H9 (cell line): ENCODE data around the gene PFKP. TPM values are rescaled to one million over a fixed set of nuclear protein-coding genes. Genes with fewer than 3 reads are reported as not detected.

Source experiments
- DNase-seq: peaks from one replicate; pipeline ENCODE4 v3.0.0-alpha.2; 2017
- H2AFZ ChIP-seq: one replicate; pipeline ENCODE4 v1.6.1; 2013; ENCODE audit warnings: mild to moderate bottlenecking, low read length, control low read depth, moderate library complexity
- H2AK5ac ChIP-seq: 2 replicates; pipeline ENCODE4 v1.6.1; 2013; ENCODE audit warnings: low read length, control low read depth, mixed read lengths; ENCODE audit not compliant: insufficient read length
- H2BK120ac ChIP-seq: one replicate; pipeline ENCODE4 v1.6.1; 2013; ENCODE audit warnings: low read depth, mild to moderate bottlenecking, low read length, control low read depth, inconsistent platforms; ENCODE audit not compliant: poor library complexity, severe bottlenecking
- H2BK12ac ChIP-seq: 2 replicates; pipeline ENCODE4 v1.6.1; 2013; ENCODE audit warnings: low read length, control low read depth, mixed read lengths, low read depth; ENCODE audit not compliant: insufficient read length
- H2BK15ac ChIP-seq: 2 replicates; pipeline ENCODE4 v1.6.1; 2013; ENCODE audit warnings: low read depth, low read length, control low read depth
- H2BK20ac ChIP-seq: one replicate; pipeline ENCODE4 v1.6.1; 2013; ENCODE audit warnings: low read depth, mild to moderate bottlenecking, low read length, control low read depth, inconsistent platforms; ENCODE audit not compliant: poor library complexity, severe bottlenecking
- H2BK5ac ChIP-seq: 2 replicates; pipeline ENCODE4 v1.6.1; 2013; ENCODE audit warnings: low read length, control low read depth, mixed read lengths; ENCODE audit not compliant: insufficient read length
- H3K14ac ChIP-seq: 2 replicates; pipeline ENCODE4 v1.6.1; 2013; ENCODE audit warnings: low read length, control low read depth; ENCODE audit not compliant: insufficient read depth
- H3K18ac ChIP-seq: 2 replicates; pipeline ENCODE4 v1.6.1; 2013; ENCODE audit warnings: low read depth, mild to moderate bottlenecking, mixed read lengths, low read length, control low read depth; ENCODE audit not compliant: insufficient read length
- H3K23ac ChIP-seq: 2 replicates; pipeline ENCODE4 v1.6.1; 2013; ENCODE audit warnings: low read length, control low read depth, mixed read lengths, low read depth; ENCODE audit not compliant: insufficient read length
- H3K23me2 ChIP-seq: 2 replicates; pipeline ENCODE4 v1.6.1; 2013; ENCODE audit warnings: low read depth, mild to moderate bottlenecking, mixed read lengths, low read length, control low read depth; ENCODE audit not compliant: insufficient read length, poor library complexity, severe bottlenecking
- H3K27ac ChIP-seq: 2 replicates; pipeline ENCODE4 v1.5.1; 2013; ENCODE audit warnings: low read length, control low read depth, mixed read lengths, low read depth; ENCODE audit not compliant: insufficient read length
- H3K27me3 ChIP-seq: 2 replicates; pipeline ENCODE4 v1.6.1; 2013; ENCODE audit warnings: low read length, control low read depth, inconsistent platforms; ENCODE audit not compliant: insufficient read depth
- H3K4ac ChIP-seq: 2 replicates; pipeline ENCODE4 v1.6.1; 2013; ENCODE audit warnings: low read depth, mild to moderate bottlenecking, control low read depth, inconsistent platforms, low read length, moderate library complexity
- H3K4me1 ChIP-seq: 2 replicates; pipeline ENCODE4 v1.6.1; 2013; ENCODE audit warnings: low read length, control low read depth, inconsistent platforms; ENCODE audit not compliant: insufficient read depth
- H3K4me2 ChIP-seq: 2 replicates; pipeline ENCODE4 v1.6.1; 2013; ENCODE audit warnings: low read length, control low read depth, mixed read lengths; ENCODE audit not compliant: insufficient read length, insufficient read depth
- H3K56ac ChIP-seq: 2 replicates; pipeline ENCODE4 v1.6.1; 2013; ENCODE audit warnings: low read depth, mild to moderate bottlenecking, mixed read lengths, low read length, control low read depth; ENCODE audit not compliant: insufficient read length
- H3K79me1 ChIP-seq: 2 replicates; pipeline ENCODE4 v1.6.1; 2013; ENCODE audit warnings: low read depth, mild to moderate bottlenecking, moderate library complexity, low read length, control low read depth, inconsistent platforms; ENCODE audit not compliant: insufficient read depth, poor library complexity, severe bottlenecking
- H3K79me2 ChIP-seq: 2 replicates; pipeline ENCODE4 v1.6.1; 2013; ENCODE audit warnings: low read length, control low read depth, inconsistent platforms; ENCODE audit not compliant: insufficient read depth
- H3K9ac ChIP-seq: 2 replicates; pipeline ENCODE4 v1.6.1; 2013; ENCODE audit warnings: low read length, control low read depth, mixed read lengths; ENCODE audit not compliant: insufficient read length; ENCODE audit errors: extremely low read depth
- H3K9me3 ChIP-seq: one replicate; pipeline ENCODE4 v1.6.1; 2013; ENCODE audit warnings: low read depth, low read length, inconsistent platforms; ENCODE audit not compliant: control insufficient read depth
- H3T11ph ChIP-seq: one replicate; pipeline ENCODE4 v1.6.1; 2013; ENCODE audit warnings: mild to moderate bottlenecking, low read length, control low read depth, inconsistent platforms
- H4K20me1 ChIP-seq: one replicate; pipeline ENCODE4 v1.6.1; 2013; ENCODE audit not compliant: control insufficient read depth, insufficient read length, insufficient read depth
- H4K5ac ChIP-seq: 2 replicates; pipeline ENCODE4 v1.6.1; 2013; ENCODE audit warnings: low read depth, mild to moderate bottlenecking, mixed read lengths, low read length, control low read depth; ENCODE audit not compliant: insufficient read length
- H4K8ac ChIP-seq: replicated peaks from 2 replicates; pipeline ENCODE4 v1.6.1; 2013; ENCODE audit warnings: low read length, control low read depth, mixed read lengths, low read depth; ENCODE audit not compliant: insufficient read length
- H4K91ac ChIP-seq: 2 replicates; pipeline ENCODE4 v1.6.1; 2013; ENCODE audit warnings: low read depth, mild to moderate bottlenecking, moderate library complexity, mixed read lengths, low read length, control low read depth; ENCODE audit not compliant: insufficient read length
- H3K27ac Mint-ChIP-seq, 3 experiments: 2 replicates in 2 of 3; 3 replicates in 1 of 3; pipeline ENCODE4 v1.8.0; 2020 to 2021; ENCODE audit warnings: mixed read lengths in 3 of 3, mild to moderate bottlenecking in 1 of 3, moderate library complexity in 1 of 3
- H3K27me3 Mint-ChIP-seq: 2 replicates; pipeline ENCODE4 v1.8.0; 2021; ENCODE audit warnings: low read depth, mild to moderate bottlenecking, moderate library complexity, mixed read lengths
- H3K36me3 Mint-ChIP-seq, 3 experiments: 2 replicates in 2 of 3; 3 replicates in 1 of 3; pipeline ENCODE4 v1.8.0; 2020 to 2021; ENCODE audit warnings: low read depth in 3 of 3, mixed read lengths in 3 of 3; ENCODE audit not compliant: insufficient read depth in 1 of 3
- H3K4me1 Mint-ChIP-seq, 2 experiments: 2 replicates each; pipeline ENCODE4 v1.8.0; 2020; ENCODE audit warnings: mixed read lengths in 2 of 2
- H3K4me3 Mint-ChIP-seq, 2 experiments: 2 replicates in 1 of 2; 3 replicates in 1 of 2; pipeline ENCODE4 v1.8.0; 2020 to 2021; ENCODE audit warnings: mild to moderate bottlenecking in 2 of 2, mixed read lengths in 2 of 2, moderate library complexity in 1 of 2
- H3K9me3 Mint-ChIP-seq, 2 experiments: 2 replicates in 1 of 2; 3 replicates in 1 of 2; pipeline ENCODE4 v1.8.0; 2020; ENCODE audit warnings: mild to moderate bottlenecking in 2 of 2, mixed read lengths in 2 of 2, moderate library complexity in 1 of 2
- WGBS: extraction: QIAGEN DNeasy Blood & Tissue Kit; methylation state at CpG from one replicate; pipeline ENCODE4 v1.1.7; 2013; ENCODE audit warnings: missing lambda C conversion rate, low lambda C conversion rate, mixed read lengths; ENCODE audit not compliant: insufficient read length; ENCODE audit errors: extremely low coverage; 5-methylcytosine and 5-hydroxymethylcytosine counted together
- total RNA-seq: library from RNA; stranded (reverse); gene quantifications from 2 replicates; pipeline ENCODE4 v1.2.1, GENCODE V29; 2021
- TF ChIP-seq, protein P1 (sequence below): fragments of 200-600 bp; sonication (generic); conservative IDR thresholded peaks from 3 replicates; pipeline ENCODE4 v1.8.0; 2021; ENCODE audit warnings: antibody characterized with exemption, mild to moderate bottlenecking

Gene PFKP
- total RNA-seq, 1 experiment from 2014 or later = 145 TPM

DNA sequence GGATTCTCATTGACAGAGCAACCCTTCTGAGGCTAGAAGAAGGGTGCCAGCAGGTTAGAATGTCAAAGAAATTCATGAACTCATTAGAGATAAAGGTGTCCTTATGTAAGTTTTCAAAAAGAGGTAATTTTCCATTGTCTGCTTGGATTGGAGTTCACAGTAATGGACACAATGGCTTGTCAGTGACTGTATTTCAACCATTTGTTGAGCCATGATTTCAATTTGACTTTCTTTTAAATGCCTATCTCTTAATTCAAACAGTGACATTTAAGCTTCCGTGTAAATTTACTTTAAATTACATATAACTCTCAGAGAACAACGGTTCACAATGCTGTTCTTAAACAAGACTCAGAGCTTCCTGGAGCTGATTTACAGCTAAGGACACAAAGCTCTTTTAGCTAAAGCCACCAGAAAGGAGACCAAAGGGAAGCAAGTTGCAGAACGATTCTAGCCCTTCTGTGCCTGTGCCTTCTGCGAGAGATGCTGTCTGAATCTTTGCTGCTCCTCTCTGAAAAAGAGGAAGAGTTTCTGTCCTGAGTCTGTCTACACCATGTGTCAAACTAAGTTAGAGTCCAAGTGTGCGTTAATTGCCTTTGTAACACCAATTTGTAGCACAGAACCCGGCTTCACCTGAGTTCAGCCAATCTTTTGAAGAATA is 42.2 kb upstream of the PFKP start:
- no peak overlapping the region for H4K91ac ChIP-seq
- no peak overlapping the region for H3K23ac ChIP-seq
- peaks cover 0 to 4% of the 10 kb centered on the region in 2 experiments; a peak in 3 of 4 replicates for H3K4me1 Mint-ChIP-seq
- H3K27ac ChIP-seq = no peak overlapping the region
- no peaks in the 10 kb centered on the region for H3K9me3 ChIP-seq
- no peaks in the 10 kb centered on the region for H3K27me3 ChIP-seq
- H4K20me1 ChIP-seq = no peaks in the 10 kb centered on the region
- H3K9ac ChIP-seq = no peak overlapping the region
- peaks cover 8% of the 10 kb centered on the region in 2 experiments; a peak in 3 of 5 replicates for H3K9me3 Mint-ChIP-seq
- no peak overlapping the region for H3K4me3 Mint-ChIP-seq
- no peak overlapping the region for H3T11ph ChIP-seq
- DNase-seq = no peak
- H3K23me2 ChIP-seq = no peaks in the 10 kb centered on the region
- no peak overlapping the region for H2BK15ac ChIP-seq
- peak overlapping the region; percentile 14 for H2AFZ ChIP-seq
- WGBS = no CpG with 5 or more reads among the region's 6 CpGs
- H2AK5ac ChIP-seq = no peak overlapping the region
- no peak overlapping the region for H2BK12ac ChIP-seq
- no peak overlapping the region for H3K27ac Mint-ChIP-seq
- no peak overlapping the region for H2BK120ac ChIP-seq
- H3K56ac ChIP-seq = no peak overlapping the region
- H3K79me2 ChIP-seq = no peaks in the 10 kb centered on the region; the same call in 1 of the 2 replicates
- no peak overlapping the region for H3K18ac ChIP-seq
- H2BK5ac ChIP-seq = no peak overlapping the region
- no peak overlapping the region for H3K14ac ChIP-seq
- H3K4me1 ChIP-seq = no peaks in the 10 kb centered on the region; the same call in 1 of the 2 replicates
- TF ChIP-seq, protein P1, sequence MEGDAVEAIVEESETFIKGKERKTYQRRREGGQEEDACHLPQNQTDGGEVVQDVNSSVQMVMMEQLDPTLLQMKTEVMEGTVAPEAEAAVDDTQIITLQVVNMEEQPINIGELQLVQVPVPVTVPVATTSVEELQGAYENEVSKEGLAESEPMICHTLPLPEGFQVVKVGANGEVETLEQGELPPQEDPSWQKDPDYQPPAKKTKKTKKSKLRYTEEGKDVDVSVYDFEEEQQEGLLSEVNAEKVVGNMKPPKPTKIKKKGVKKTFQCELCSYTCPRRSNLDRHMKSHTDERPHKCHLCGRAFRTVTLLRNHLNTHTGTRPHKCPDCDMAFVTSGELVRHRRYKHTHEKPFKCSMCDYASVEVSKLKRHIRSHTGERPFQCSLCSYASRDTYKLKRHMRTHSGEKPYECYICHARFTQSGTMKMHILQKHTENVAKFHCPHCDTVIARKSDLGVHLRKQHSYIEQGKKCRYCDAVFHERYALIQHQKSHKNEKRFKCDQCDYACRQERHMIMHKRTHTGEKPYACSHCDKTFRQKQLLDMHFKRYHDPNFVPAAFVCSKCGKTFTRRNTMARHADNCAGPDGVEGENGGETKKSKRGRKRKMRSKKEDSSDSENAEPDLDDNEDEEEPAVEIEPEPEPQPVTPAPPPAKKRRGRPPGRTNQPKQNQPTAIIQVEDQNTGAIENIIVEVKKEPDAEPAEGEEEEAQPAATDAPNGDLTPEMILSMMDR = no peak
- no peak overlapping the region for H2BK20ac ChIP-seq
- H3K36me3 Mint-ChIP-seq = no peaks in the 10 kb centered on the region; a peak in 1 of 7 replicates
- no peak overlapping the region for H4K5ac ChIP-seq
- no peaks in the 10 kb centered on the region for H3K79me1 ChIP-seq
- no peak overlapping the region for H4K8ac ChIP-seq
- no peak overlapping the region for H3K4ac ChIP-seq
- no peak overlapping the region for H3K4me2 ChIP-seq
- H3K27me3 Mint-ChIP-seq = peaks cover 12% of the 10 kb centered on the region
